ENCODE data around the gene MANEA. TPM values are rescaled to one million over a fixed set of nuclear protein-coding genes. Genes with fewer than 3 reads are reported as not detected.

Gene MANEA
- polyA plus RNA-seq, 1 donor (not counting 4 experiments of a cell fraction or from before 2014, with no cell fraction given): 10.8 TPM

DNA sequence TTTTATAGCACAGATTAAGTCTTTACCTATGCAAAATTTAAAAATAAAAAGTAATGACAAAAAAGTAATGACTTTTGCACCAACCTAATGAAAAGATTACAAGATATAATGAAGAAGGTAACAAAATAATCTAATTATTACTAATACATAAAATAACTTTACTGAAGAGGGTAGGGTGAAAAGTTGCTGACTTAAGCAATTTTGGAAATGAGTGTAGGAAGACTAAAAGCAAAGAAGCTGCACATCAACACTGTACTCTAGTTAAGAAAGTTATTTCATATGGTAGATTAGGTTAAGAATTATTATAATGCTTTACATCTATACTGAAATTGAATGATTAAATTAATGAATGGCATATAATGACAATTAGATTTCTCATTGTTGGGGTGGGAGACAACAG lies 76.8 kb downstream of the MANEA start:
- no peaks in the 10 kb centered on the region for H3K79me2 ChIP-seq (ENCODE audit: control insufficient read depth, insufficient read depth, low read length)
- no peaks in the 10 kb centered on the region for H3K36me3 ChIP-seq (ENCODE audit: control insufficient read depth in 2 of 2, extremely low read depth in 1 of 2, insufficient read depth in 2 of 2, low read length in 2 of 2)
- FAIRE-seq: no peak
- DNase-seq (ENCODE audit: low read depth, low spot score): no peak
- no peak overlapping the region for H3K27ac ChIP-seq (ENCODE audit: control insufficient read depth, insufficient read depth, low read length)
- no peak for TF ChIP-seq EZH2 (IDR thresholded peaks at IDR 0.05; ENCODE audit: low read length)
- TF ChIP-seq, protein P1, sequence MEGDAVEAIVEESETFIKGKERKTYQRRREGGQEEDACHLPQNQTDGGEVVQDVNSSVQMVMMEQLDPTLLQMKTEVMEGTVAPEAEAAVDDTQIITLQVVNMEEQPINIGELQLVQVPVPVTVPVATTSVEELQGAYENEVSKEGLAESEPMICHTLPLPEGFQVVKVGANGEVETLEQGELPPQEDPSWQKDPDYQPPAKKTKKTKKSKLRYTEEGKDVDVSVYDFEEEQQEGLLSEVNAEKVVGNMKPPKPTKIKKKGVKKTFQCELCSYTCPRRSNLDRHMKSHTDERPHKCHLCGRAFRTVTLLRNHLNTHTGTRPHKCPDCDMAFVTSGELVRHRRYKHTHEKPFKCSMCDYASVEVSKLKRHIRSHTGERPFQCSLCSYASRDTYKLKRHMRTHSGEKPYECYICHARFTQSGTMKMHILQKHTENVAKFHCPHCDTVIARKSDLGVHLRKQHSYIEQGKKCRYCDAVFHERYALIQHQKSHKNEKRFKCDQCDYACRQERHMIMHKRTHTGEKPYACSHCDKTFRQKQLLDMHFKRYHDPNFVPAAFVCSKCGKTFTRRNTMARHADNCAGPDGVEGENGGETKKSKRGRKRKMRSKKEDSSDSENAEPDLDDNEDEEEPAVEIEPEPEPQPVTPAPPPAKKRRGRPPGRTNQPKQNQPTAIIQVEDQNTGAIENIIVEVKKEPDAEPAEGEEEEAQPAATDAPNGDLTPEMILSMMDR (optimal IDR thresholded peaks at IDR 0.05 in 1 of 3, IDR thresholded peaks at IDR 0.05 in 1 of 3, conservative IDR thresholded peaks at IDR 0.05 in 1 of 3; ENCODE audit: extremely low read depth in 1 of 3, insufficient read depth in 2 of 3, low read length in 3 of 3): no peak
- no peaks in the 10 kb centered on the region for H3K9me3 ChIP-seq (ENCODE audit: control insufficient read depth, low read depth, low read length)
- H3K4me1 ChIP-seq (ENCODE audit: control insufficient read depth, extremely low read depth, insufficient read depth, low read length): no peaks in the 10 kb centered on the region
- no peak overlapping the region for H3K9ac ChIP-seq (ENCODE audit: control insufficient read depth, extremely low read depth, insufficient read depth, low read length)
- no peaks in the 10 kb centered on the region for H4K20me1 ChIP-seq (ENCODE audit: control insufficient read depth, extremely low read depth, insufficient read depth, low read length)
- H3K4me3 ChIP-seq (ENCODE audit: control insufficient read depth in 2 of 3, extremely low read depth in 1 of 3, insufficient read depth in 2 of 3, low read depth in 1 of 3, low read length in 3 of 3): no peak overlapping the region
- no peak overlapping the region for H3K4me2 ChIP-seq (ENCODE audit: control insufficient read depth, extremely low read depth, insufficient read depth, low read depth, low read length)
- no peaks in the 10 kb centered on the region for H3K9me1 ChIP-seq (ENCODE audit: control insufficient read depth, extremely low read depth, insufficient read depth, low read length)
- dilution Hi-C loops (cut with MboI; ENCODE audit: extremely low pct_ligation_motif_present, low sequenced_read_pairs): no loop called here
- H2AFZ ChIP-seq (ENCODE audit: control insufficient read depth, low read length): no peak overlapping the region
- no peaks in the 10 kb centered on the region for H3K27me3 ChIP-seq (ENCODE audit: control insufficient read depth, extremely low read depth, insufficient read depth, low read length)

DNA sequence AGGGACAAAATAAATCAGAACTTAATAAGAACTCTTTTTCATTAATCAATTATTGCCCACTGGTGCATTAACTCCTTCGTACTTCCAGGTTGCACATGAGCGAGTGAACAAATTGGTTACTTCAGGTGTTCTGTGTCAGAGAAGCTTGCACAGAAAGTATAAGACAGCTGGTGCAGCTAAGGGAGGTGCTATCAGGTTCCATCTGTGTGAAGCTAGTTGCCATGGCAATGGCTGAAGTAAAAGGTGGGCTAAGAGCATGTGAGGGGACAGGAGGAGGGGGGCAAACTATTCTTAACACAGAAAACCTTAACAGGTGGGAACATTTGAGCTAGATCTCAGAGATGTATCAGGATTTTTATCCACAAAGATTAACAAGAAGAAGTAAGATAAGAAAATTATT lies 81.6 kb downstream of the MANEA start:
- TF ChIP-seq, protein P1 (optimal IDR thresholded peaks at IDR 0.05 in 1 of 3, IDR thresholded peaks at IDR 0.05 in 1 of 3, conservative IDR thresholded peaks at IDR 0.05 in 1 of 3; ENCODE audit: extremely low read depth in 1 of 3, insufficient read depth in 2 of 3, low read length in 3 of 3): no peak
- TF ChIP-seq EZH2 (IDR thresholded peaks at IDR 0.05; ENCODE audit: low read length): no peak
- no peak overlapping the region for H2AFZ ChIP-seq (ENCODE audit: control insufficient read depth, low read length)
- H3K79me2 ChIP-seq (ENCODE audit: control insufficient read depth, insufficient read depth, low read length): no peaks in the 10 kb centered on the region
- no peaks in the 10 kb centered on the region for H3K9me1 ChIP-seq (ENCODE audit: control insufficient read depth, extremely low read depth, insufficient read depth, low read length)
- no peak for DNase-seq (ENCODE audit: low read depth, low spot score)
- H3K4me2 ChIP-seq (ENCODE audit: control insufficient read depth, extremely low read depth, insufficient read depth, low read depth, low read length): no peak overlapping the region
- no peak overlapping the region for H3K27ac ChIP-seq (ENCODE audit: control insufficient read depth, insufficient read depth, low read length)
- H3K9me3 ChIP-seq (ENCODE audit: control insufficient read depth, low read depth, low read length): no peaks in the 10 kb centered on the region
- no peaks in the 10 kb centered on the region for H4K20me1 ChIP-seq (ENCODE audit: control insufficient read depth, extremely low read depth, insufficient read depth, low read length)
- H3K27me3 ChIP-seq (ENCODE audit: control insufficient read depth, extremely low read depth, insufficient read depth, low read length): no peaks in the 10 kb centered on the region
- H3K4me1 ChIP-seq (ENCODE audit: control insufficient read depth, extremely low read depth, insufficient read depth, low read length): no peaks in the 10 kb centered on the region
- H3K9ac ChIP-seq (ENCODE audit: control insufficient read depth, extremely low read depth, insufficient read depth, low read length): no peak overlapping the region
- no peak for FAIRE-seq
- dilution Hi-C loops (cut with MboI; ENCODE audit: extremely low pct_ligation_motif_present, low sequenced_read_pairs): no loop called here
- no peak overlapping the region for H3K4me3 ChIP-seq (ENCODE audit: control insufficient read depth in 2 of 3, extremely low read depth in 1 of 3, insufficient read depth in 2 of 3, low read depth in 1 of 3, low read length in 3 of 3)
- H3K36me3 ChIP-seq (ENCODE audit: control insufficient read depth in 2 of 2, extremely low read depth in 1 of 2, insufficient read depth in 2 of 2, low read length in 2 of 2): no peaks in the 10 kb centered on the region

Data from keratinocyte (primary cell).